Stimulated activated CD8-positive, alpha-beta memory T cell treated with anti-CD3 and anti-CD28 coated beads, Interleukin-12 subunit alpha, Interleukin-12 subunit beta, amount 100 ng/mL, for 4 hours (primary cell): Measurements from ENCODE around the gene IL19.

ENCODE experiments used
- DNase-seq: peaks from one replicate; pipeline ENCODE4 v3.0.0-alpha.2; 2020; ENCODE audit warnings: low read depth

The IL19 gene, protein sequence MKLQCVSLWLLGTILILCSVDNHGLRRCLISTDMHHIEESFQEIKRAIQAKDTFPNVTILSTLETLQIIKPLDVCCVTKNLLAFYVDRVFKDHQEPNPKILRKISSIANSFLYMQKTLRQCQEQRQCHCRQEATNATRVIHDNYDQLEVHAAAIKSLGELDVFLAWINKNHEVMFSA

DNA sequence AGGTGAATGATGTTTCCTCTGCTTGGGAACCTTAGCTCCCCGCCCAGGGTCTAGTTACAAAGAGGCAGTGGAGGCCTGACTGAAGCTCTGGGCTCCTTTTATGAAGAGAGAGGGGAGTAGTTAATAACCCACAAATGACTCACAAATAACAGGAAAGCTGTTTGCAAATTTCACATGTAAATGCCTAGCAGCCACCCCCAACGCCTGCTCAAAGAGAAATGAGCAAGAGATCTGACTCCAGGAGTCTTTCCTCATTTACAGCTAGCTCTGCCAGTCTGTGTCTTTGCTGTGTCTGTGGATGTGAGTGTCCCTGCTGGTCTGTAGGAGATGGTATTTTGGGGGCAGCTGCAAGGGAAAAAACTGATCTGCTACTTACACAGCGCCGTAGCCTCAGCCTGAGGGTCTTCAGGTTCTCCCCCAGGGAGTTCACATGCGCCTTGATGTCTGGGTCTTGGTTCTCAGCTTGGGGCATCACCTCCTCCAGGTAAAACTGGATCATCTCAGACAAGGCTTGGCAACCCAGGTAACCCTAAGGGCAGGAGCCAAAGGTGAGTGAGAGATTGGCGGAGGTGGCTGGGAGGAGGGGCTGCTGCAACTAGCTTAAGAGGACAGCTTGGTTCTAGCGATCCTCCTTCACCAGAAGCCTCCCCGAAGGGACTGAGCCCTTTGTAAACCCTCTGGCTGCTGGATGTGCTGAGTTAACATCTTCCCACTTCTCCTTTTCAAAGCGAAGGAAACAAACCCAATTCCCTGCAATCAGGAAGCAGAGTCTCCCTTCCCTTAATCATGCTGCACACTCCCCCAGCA lies at the start of gene IL19:
TSS of gene IL19 (plus strand) at position 243 of the 807 bp plus-strand sequence. CDS start 65,890 bp downstream, outside the sequence.
- DNase-seq = no peak

DNA sequence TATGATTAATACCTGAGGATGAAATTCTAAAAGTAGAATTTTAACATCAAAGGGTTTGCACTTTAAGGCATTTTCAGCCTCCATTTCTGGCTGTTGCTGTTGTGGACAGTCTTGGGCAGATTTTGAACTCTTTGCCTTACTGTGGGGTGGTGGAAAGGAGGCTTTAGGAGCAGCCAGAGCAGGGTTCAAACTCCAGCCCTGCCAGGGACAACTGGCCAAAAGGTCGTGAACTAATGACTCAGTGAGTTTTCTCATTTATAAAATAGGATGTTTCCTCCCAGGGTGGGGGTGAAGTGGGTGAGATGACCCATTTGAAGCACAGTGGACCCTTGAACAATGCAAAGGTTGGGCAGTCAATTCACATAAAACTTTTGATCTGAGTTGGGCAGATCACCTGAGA lies 49.1 kb upstream of the IL19 start:
- DNase-seq = no peak

GRCh38 chr1:206722751-206723461 lies 47.7 kb upstream of the IL19 start:
- DNase-seq = no peak

GRCh38 chr1:206723462-206723804 lies 47.1 kb upstream of the IL19 start:
- no peak for DNase-seq

GRCh38 chr1:206723805-206724472 lies 46.6 kb upstream of the IL19 start:
- DNase-seq = no peak

DNA sequence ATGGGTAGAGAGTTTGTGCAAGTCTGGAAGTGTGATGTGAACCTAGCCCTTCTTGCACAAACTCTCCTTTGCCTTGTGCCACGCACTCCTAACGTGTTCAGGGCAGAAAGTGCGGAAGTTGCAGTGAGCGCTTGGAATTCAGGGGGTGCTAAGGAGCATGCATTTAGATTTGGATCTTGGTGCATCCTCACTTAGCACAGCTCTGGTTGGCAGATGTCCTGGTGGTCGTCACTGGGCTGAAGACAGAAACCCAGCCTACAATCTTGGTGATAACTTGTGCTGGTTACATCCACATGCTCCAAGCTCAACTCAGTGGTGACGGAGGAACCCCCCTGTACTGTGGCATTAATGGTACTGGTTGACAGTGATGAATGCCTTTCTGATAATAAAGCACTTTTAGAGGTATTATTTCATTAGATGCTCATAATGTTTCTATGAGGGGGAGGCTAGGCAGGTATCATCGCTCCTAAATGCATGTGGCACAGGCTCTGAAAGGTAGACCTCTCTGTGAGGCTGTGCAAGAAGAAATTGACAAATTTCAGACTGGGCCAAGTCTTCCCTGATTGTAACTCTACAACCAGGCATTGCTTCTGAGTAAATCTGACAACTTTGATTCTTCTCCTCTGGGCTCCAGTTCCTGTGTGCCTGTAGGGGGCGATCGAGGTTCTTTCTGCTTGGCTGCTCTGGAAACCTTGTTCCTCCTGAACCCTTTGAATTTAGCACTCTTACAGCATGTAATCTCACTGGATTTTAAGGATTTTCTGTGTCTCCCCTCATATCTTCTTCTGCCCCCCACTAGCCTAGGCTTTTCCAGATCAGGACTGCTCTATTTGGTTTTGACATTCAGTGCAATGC lies 45.2 kb upstream of the IL19 start:
- DNase-seq = no peak

DNA sequence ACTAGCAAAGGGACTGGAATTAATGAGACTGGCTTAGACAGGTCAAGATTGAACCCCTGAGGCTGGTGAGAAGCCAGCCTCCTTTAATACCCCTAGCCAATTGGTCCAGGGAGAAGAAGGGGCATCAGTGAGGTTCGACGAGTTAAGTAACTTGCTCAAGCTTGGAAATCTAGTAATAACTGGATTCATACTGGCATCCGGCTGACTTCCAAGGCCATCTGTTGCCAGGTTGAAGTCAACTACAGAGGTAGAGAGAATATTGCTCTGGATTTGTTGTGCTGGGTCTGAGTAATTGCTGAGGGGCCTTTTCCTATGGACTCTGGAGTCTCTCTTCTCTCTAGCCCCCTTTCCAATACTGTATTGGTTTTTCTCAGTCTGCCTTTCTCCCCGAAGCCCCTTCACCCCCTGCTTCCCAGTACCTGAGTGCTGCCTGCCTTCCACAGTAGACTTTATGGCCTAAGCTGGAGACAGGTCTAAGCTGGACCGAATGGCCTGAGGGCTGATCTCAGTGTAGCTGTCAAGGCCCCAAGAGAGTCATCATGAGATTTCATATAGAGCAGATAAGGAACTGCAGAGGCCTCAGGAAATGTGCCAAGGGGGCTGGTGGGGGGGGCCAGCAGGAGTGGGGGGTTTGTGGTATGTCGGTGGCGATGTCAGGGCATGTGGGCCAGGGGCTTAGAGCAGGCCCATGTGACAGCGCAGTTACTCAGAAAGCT lies 42.4 kb upstream of the IL19 start:
- no peak for DNase-seq

GRCh38 chr1:206728697-206728987 lies 41.9 kb upstream of the IL19 start:
- no peak for DNase-seq

DNA sequence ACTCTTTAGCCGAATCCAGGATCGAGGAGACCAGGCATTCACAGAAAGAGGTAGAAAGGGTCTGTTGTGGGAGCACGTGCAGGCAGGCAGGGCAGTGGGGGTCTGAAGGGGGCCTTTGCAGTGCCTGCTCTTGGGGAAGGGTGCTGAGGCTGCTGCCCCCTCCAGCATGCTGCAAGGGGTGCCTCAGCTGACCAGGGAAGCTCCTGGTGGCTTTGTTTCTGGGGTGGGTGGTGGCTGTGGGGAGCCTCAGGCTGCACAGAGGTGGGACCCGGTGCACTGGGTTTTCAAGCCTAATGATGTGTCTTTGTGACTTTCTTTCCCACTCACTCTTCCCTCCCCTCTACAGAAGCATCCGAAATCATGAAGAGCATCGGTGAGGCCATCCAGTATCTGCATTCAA lies 41.5 kb upstream of the IL19 start:
- no peak for DNase-seq

- no peak for DNase-seq
These were observed 41.1 kb upstream of the IL19 start for GRCh38 chr1:206729507-206729906.

GRCh38 chr1:206732508-206732907 lies 38.1 kb upstream of the IL19 start:
- no peak for DNase-seq

GRCh38 chr1:206732992-206733391 lies 37.6 kb upstream of the IL19 start:
- DNase-seq = no peak

GRCh38 chr1:206734499-206735142 lies 36.0 kb upstream of the IL19 start:
- peak; percentile 45 for DNase-seq

DNA sequence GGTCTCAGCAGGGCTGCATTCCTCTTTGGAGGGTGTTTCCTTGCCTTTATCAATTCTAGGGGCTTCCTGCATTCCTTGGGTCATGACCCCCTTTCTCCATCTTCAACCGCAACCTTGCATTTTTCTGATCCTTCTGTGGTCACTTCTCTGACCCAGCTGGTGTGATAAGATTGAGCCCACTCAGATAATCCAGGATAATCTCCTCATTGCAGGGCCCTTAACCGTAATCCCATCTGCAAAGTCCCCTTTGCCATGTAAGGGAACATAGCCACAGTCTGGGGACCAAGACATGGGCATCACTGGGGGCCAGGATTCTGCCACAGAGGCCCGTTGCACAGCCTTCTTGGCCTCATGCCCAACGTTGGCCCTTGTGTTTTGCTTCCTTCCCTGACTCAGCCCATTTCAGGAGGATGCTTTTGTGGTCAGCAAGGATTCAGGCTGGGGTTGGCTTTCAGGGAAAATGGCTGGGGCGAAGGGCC lies 35.0 kb upstream of the IL19 start:
- no peak for DNase-seq

DNA sequence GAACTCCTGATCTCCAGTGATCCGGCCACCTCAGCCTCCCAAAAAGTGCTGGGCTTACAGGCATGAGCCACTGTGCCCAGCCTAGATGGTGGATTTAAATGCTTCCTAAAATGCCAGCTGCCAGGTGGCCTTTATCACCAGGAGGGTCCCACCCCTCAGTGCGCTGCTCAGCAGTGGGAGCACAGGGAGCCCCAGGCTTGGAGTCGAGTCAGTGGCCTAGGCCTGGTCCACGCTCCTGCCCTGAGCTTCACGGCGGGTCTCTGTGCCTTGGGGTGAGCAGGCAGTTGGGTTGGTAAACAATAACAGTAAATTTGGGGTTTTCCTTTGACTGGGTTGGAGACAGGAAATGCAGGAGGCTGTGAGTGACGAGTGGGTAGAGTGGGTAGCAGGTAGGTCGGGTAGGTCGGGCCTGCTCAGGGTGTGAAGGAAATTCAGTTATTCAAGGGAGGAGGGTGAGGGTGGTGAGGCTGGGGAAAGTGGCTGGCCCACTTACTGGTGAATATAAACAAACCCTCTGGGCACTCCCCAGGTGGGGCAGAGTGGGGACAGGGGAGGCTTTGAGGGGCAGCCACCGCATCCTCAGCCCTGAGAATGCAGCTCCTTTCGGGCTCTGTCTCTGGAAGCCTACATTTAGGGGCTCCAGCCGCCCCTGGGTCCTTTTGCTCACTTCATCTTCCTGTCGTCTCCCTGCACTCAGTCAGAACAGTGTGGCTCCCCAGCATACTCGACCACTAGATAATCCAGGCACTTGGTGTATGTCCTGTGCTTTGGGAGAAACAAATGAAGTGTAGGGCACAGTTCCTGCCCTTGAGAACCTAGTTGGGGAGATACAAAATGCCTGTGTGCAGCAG lies 33.5 kb upstream of the IL19 start:
- peak; percentile 26 for DNase-seq

GRCh38 chr1:206737729-206738201 lies 32.8 kb upstream of the IL19 start:
- no peak for DNase-seq

GRCh38 chr1:206738370-206739366 lies 31.9 kb upstream of the IL19 start:
- no peak for DNase-seq

DNA sequence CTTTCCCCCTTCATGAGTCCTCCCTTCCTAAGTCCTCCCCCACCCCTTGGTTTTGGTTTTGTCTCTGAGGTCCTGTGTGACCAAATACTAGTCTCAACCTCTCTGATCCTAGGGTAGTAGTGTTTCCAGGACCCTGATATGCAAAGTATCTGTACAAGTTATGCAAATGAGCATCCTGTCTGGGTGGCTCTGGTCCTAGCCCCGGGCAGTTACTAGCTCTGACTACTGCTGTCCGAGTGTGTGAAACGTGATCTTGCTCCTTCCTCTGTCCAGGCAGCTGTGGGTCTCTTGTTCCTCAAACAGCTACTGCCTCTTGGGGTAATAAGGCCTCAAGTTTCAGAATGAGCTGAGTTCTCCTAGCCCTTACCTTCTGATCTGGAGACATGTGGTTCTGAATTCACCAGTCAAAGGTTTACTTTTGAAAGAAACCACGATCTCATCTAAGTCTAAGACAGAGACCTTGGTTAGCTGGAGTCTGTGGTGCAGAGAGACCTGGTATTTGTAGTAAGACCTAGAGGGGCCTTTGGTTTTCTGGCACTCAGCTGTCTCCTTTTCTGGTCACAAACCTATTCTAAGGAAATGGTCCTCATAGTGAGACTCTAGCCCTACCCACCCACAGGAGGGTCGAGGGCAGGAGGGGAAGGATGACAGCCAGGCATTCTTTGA lies 31.0 kb upstream of the IL19 start:
- no peak for DNase-seq
